Raji (cell line): ENCODE data around the gene ACVR1B.

ENCODE experiments used
- POLR2A ChIP-seq: IDR thresholded peaks from 2 replicates; pipeline ENCODE4 v1.6.1; 2011; ENCODE audit warnings: low read depth, low read length, control low read depth; ENCODE audit not compliant: insufficient read depth

Gene ACVR1B

DNA sequence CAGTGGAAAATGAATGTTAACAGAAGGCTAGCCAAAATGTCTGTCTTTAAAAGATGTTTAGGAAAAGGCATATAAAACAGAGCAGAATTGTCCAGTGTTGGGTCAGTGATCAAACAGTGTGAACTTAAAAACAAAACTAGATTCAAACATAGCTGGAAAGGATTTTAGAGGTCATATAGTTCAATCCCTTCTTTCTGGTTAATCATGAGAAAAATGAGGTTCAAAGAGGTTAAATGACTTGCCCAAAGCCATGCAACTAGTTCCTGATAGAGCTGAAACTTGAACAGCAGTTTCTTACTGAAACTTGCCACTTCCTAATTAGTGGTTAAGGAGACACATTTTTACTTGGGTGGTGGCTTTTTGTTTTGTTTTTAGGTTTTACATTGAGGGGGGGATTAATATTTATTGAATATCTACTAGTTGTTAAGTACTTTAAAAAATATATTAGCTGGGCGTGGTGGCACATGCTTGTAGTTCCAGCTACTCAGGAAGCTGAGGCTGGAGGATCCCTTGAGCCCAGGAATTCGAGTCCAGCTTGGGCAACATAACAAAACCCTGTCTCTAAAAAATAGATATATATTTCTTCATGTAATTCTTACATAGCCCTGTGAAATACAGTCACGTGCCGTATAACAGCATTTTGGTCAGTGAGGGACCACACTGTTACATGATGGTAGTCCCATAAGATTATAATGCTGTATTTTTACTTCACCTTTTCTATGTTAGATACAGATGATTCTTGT is 20.4 kb downstream of the ACVR1B start:
- no peak for TF ChIP-seq POLR2A

GRCh38 chr12:51972422-51972812 is 20.9 kb downstream of the ACVR1B start:
- TF ChIP-seq POLR2A: no peak

DNA sequence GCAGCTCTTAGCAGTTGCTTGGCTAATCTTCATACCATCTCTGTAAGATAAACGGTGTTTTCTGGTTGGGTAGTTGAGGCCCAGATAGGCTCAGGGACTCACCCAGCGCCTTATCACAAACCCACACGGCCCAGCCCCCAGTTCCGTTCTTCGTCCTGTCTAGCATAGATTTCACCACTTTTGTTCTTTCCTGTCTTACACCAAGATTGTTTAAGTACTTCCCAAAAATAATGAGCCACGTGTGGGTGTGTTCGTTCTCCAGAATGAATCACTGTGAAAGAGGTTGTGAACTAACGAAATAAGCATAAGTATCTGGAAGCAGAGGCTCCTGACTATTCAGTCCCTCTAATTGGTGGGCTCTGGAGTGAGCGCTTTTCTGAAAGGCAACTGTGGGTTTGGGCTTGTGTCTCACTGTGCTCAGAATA is 21.4 kb downstream of the ACVR1B start:
- no peak for TF ChIP-seq POLR2A

DNA sequence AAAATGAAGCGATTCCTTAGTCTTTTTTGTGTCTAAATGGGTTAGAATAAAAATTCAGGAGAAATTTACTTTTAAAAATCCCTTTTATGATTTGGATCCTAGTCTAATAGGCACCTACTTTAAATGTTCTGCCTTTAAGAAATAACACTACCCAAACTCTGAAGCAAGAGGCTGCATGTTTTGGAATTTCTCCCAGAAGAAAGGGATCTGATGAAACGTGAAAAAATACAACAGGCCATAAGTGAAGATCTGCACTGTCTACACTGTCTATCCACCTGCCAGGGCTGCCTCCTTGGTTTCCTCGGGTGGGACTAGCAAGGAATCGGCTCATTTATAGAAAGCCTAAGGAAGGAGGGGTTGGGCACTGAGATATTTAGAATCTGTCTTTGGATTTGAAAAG is 22.1 kb downstream of the ACVR1B start:
- no peak for TF ChIP-seq POLR2A

GRCh38 chr12:51974646-51975045 is 23.1 kb downstream of the ACVR1B start:
- TF ChIP-seq POLR2A: no peak

DNA sequence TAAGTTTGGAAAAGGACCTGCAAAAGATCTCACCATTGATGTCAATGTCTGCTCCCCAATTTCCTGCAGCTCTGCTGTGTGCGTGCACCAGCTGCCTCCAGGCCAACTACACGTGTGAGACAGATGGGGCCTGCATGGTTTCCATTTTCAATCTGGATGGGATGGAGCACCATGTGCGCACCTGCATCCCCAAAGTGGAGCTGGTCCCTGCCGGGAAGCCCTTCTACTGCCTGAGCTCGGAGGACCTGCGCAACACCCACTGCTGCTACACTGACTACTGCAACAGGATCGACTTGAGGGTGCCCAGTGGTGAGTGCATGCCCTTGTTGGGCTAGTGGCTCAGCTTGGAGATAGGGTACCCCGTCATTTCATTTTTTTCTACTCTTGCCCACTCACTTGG is 23.7 kb downstream of the ACVR1B start:
- no peak for TF ChIP-seq POLR2A

DNA sequence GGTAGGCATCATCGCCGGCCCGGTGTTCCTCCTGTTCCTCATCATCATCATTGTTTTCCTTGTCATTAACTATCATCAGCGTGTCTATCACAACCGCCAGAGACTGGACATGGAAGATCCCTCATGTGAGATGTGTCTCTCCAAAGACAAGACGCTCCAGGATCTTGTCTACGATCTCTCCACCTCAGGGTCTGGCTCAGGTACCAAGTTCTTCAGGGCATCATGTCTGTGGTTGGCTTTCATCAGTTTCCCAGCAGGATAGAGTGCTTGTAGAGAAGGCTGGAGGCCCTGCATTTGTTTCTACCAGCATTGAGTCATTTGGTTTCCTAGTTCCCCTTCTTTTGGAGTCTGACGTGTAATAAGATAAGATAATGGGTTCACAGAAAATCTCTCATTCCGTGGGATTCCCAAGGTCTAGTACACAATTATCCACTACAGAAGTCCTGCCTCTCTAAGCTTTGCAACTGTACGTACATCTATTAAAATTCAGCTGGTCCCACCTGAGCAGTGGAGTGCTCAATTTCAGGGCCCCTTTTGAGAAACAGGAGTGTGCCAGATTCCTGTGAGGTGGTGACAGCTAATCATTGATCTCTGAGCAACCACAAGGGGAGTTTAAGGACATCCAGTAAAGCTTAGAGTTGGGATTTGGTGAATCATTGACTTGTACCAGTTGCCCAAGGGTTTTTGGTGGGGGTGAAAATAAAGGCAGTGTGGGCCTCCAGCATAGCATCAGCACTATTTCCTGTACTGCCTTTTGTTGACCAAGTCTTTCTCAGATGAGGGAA is 25.1 kb downstream of the ACVR1B start:
- no peak for TF ChIP-seq POLR2A

DNA sequence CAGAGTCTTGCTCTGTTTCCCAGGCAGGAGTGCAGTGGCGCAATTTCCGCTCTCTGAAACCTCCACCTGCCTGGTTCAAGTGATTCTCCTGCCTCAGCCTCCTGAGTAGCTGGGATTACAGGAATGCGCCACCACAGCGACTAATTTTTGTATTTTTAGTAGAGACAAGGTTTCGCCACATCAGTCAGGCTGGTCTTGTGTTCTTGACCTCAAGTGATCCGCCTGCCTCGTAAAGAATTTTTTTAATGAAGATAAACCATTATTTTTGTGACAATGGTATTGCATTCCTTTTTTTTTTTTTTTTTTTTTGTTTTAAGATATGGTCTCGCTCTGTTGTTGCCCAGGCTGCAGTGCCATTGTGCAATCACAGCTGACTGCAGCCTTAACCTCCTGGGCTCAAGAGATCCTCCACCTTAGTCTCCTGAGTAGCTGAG is 25.8 kb downstream of the ACVR1B start:
- no peak for TF ChIP-seq POLR2A

GRCh38 chr12:51980051-51980808 is 28.7 kb downstream of the ACVR1B start:
- TF ChIP-seq POLR2A: no peak

DNA sequence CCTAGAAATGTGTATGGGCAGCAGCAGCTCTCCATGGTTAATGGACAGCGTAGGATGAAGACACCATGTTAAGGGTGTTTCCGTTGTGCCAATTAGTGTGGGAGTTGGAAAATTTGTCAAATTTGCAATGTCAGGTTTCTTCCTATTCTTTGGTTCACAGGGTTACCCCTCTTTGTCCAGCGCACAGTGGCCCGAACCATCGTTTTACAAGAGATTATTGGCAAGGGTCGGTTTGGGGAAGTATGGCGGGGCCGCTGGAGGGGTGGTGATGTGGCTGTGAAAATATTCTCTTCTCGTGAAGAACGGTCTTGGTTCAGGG is 29.3 kb downstream of the ACVR1B start:
- TF ChIP-seq POLR2A: no peak

DNA sequence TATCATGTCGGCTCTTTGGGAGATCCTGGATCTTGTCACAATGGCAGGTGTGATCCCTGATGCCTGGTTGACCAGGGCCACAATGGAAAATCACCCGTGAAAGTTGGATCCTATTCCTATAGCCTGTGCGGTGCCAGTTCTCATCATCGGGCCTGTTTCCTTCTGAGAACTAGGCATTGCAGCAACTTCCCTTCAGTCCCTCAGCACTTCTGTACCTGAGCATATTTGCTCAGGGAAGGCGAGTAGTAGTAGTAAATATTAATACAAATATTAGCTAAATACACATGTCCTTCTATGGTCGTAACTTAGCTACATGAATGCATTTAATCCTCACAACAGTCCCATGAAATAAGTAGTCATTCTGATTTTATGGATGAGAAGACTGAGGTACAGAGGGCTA is 33.2 kb downstream of the ACVR1B start:
- no peak for TF ChIP-seq POLR2A

DNA sequence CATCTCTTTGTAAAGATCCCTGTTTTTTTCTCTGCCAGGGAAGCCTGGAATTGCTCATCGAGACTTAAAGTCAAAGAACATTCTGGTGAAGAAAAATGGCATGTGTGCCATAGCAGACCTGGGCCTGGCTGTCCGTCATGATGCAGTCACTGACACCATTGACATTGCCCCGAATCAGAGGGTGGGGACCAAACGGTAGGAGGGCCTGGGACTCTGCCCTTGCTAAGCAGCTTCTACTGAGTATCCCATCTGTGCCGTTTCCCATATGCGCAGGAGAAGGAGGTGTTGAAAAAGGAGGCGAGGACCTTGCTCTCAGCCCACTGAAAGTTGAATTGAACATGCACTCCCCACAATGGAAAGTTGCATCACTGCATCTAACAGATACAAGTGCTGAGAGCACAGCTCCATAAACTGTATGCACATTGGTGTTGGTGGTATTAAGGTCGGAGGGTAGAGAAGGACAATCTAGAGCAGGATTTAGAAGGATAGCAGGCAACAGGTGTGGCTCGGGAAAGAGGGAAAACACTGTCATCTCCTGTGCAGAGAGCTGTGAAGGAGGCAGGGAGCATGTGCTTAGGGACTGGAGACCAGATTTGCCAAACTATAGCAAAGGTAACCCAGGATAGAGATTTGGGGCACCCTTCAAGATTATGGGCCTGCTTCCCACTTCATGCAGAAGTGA is 33.8 kb downstream of the ACVR1B start:
- TF ChIP-seq POLR2A: no peak

GRCh38 chr12:51986834-51987233 is 35.3 kb downstream of the ACVR1B start:
- TF ChIP-seq POLR2A: no peak

DNA sequence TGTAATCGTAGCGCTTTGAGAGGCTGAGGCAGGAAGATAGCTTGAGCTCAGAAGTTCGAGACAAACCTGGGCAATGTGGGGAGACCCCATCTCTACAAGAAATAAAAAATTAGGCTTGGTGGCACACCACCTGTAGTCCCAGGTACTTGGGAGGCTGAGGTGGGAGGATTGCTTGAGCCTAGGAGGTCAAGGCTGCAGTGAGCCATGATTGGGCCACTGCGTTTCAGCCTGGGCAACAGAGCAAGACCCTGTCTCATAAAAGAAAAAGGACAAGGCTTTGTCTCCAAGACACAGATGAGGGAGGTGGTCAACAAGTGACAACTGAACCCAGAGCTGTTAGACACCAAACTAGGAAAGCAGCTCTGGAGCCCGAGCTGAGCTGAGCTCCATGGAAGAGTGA is 40.7 kb downstream of the ACVR1B start:
- TF ChIP-seq POLR2A: no peak

- TF ChIP-seq POLR2A: no peak
Observed at GRCh38 chr12:51994539-51994820, 43.0 kb downstream of the ACVR1B start.
